OCI-LY7 (cell line): ENCODE measurements around the gene PTTG2. TPM values are rescaled to one million over a fixed set of nuclear protein-coding genes. Genes with fewer than 3 reads are reported as not detected.
A peak's percentile ranks its signal among the peaks of the same experiment; 100 is the strongest.

Source experiments
- Bru-seq: library from RNA; stranded (reverse); fragments of 400-500 nt; gene quantifications from one replicate; lab custom pipeline; 2021; lab: Mats Ljungman, UMichigan
- BruChase-seq, 2 experiments: library from RNA; stranded (reverse); fragments of 400-500 nt; gene quantifications; one replicate each; lab custom pipeline; 2021; lab: Mats Ljungman, UMichigan
- BruUV-seq: library from RNA; stranded (reverse); fragments of 400-500 nt; replicated peaks from 2 replicates; lab custom pipeline; 2021; lab: Mats Ljungman, UMichigan
- CTCF ChIA-PET: fragments of 300-600 bp; sonication (Branson Sonifier 250); formaldehyde crosslinking; loops from one replicate; lab custom pipeline; 2022; ENCODE audit warnings: antibody characterized with exemption; ENCODE audit not compliant: unreplicated experiment; lab: Charles Lee
- POLR2A ChIA-PET: fragments of 300-600 bp; sonication (Branson Sonifier 250); formaldehyde crosslinking; loops from one replicate; lab custom pipeline; 2022; ENCODE audit warnings: antibody characterized with exemption; lab: Charles Lee
- DNase-seq: peaks from one replicate; pipeline ENCODE4 v3.0.0-alpha.2; 2015; ENCODE audit warnings: low spot score
- H2AFZ ChIP-seq: fragments of 200-600 bp; sonication (generic), shearing (Covaris generic); 2 replicates; pipeline ENCODE4 v1.6.1; 2014; ENCODE audit warnings: mild to moderate bottlenecking, antibody characterized with exemption, low read length, moderate library complexity
- H3K27ac ChIP-seq: fragments of 200-600 bp; sonication (generic); 2 replicates; pipeline ENCODE4 v1.5.1; 2014; ENCODE audit warnings: mixed run types, low read depth, mild to moderate bottlenecking, moderate library complexity, low read length, inconsistent platforms; ENCODE audit not compliant: poor library complexity, severe bottlenecking
- H3K36me3 ChIP-seq: fragments of 200-600 bp; sonication (generic); 2 replicates; pipeline ENCODE4 v1.6.1; 2014; ENCODE audit warnings: mild to moderate bottlenecking, antibody characterized with exemption, low read length, moderate library complexity, mixed read lengths; ENCODE audit not compliant: insufficient read depth
- H3K4me1 ChIP-seq: fragments of 200-600 bp; sonication (generic); 2 replicates; pipeline ENCODE4 v1.5.1; 2014; ENCODE audit warnings: mild to moderate bottlenecking, low read length; ENCODE audit not compliant: insufficient read depth, poor library complexity, severe bottlenecking
- H3K4me2 ChIP-seq: fragments of 200-600 bp; sonication (generic); 2 replicates; pipeline ENCODE4 v1.6.1; 2014; ENCODE audit warnings: mild to moderate bottlenecking, low read length
- H3K4me3 ChIP-seq: fragments of 200-600 bp; sonication (generic); 2 replicates; pipeline ENCODE4 v1.5.1; 2014; ENCODE audit warnings: mild to moderate bottlenecking, low read depth, low read length; ENCODE audit not compliant: poor library complexity, severe bottlenecking
- H3K79me2 ChIP-seq: fragments of 200-600 bp; sonication (generic); 2 replicates; pipeline ENCODE4 v1.6.1; 2016; ENCODE audit warnings: low read depth, mild to moderate bottlenecking, low read length, moderate library complexity, mixed read lengths; ENCODE audit not compliant: insufficient read depth
- H3K9me2 ChIP-seq: fragments of 200-600 bp; sonication (generic); 2 replicates; pipeline ENCODE4 v1.6.1; 2016; ENCODE audit warnings: mild to moderate bottlenecking, low read length, mixed read lengths; ENCODE audit not compliant: insufficient read depth
- H3K9me3 ChIP-seq: fragments of 200-600 bp; sonication (generic); 2 replicates; pipeline ENCODE4 v1.6.1; 2014; ENCODE audit warnings: mild to moderate bottlenecking, mixed run types, low read length, mixed read lengths
- H4K20me1 ChIP-seq: fragments of 200-600 bp; sonication (generic); 2 replicates; pipeline ENCODE4 v1.6.1; 2014; ENCODE audit warnings: mild to moderate bottlenecking, antibody characterized with exemption, low read length, moderate library complexity, mixed read lengths; ENCODE audit not compliant: insufficient read depth
- EZH2phosphoT487 ChIP-seq: fragments of 200-600 bp; sonication (generic); IDR thresholded peaks from 2 replicates; pipeline ENCODE4 v1.6.1; 2018; ENCODE audit warnings: low read depth, borderline replicate concordance, mild to moderate bottlenecking, mixed run types, antibody characterized with exemption, low read length, moderate library complexity, mixed read lengths
- intact Hi-C: fragments of 100-400 bp; cut with micrococcal nuclease; formaldehyde crosslinking; loops from one replicate; pipeline ENCODE4 v1.10.0; 2022; ENCODE audit not compliant: unreplicated experiment
- long read RNA-seq: library from polyadenylated mRNA; stranded (forward); transcript quantifications from one replicate; pipeline ENCODE4 v2.0.0, GENCODE V29; 2022
- total RNA-seq, 2 experiments: library from RNA; depleted of rRNA in 1 of 2; stranded (reverse); fragments of >200 nt in 1 of 2; shearing (Covaris generic) in 1 of 2; gene quantifications; 2 replicates each; pipeline ENCODE4 v1.2.3, GENCODE V29; 2014 to 2022
- TF ChIP-seq, protein P1 (sequence below): fragments of 200-600 bp; sonication (generic); conservative IDR thresholded peaks from 2 replicates; pipeline ENCODE4 v1.5.1; 2014; ENCODE audit warnings: mild to moderate bottlenecking, antibody characterized with exemption, low read length, moderate library complexity, mixed read lengths

Gene PTTG2
- total RNA-seq (2014; rRNA removed; shearing (Covaris generic)) (1.0 and 1.6 TPM in 2 replicates), total RNA-seq (2022) (1.7 and 2.0 TPM in 2 replicates), Bru-seq, nascent RNA (percentile 78 among the genes with signal in this experiment), BruChase-seq, experiment 1, labeled RNA remaining after a 6-hour chase (percentile 60 among the genes with signal in this experiment), BruChase-seq, experiment 2, labeled RNA remaining after a 2-hour chase (percentile 64 among the genes with signal in this experiment)
- long read RNA-seq, result 0 reads

GRCh38 chr4:37960098-37960497 is at the start of gene PTTG2:
TSS of gene PTTG2 (plus strand) at chr4:37960398. CDS start at chr4:37960435, 37 bp downstream.
- TF ChIP-seq EZH2phosphoT487, result no peak
- TF ChIP-seq, protein P1, sequence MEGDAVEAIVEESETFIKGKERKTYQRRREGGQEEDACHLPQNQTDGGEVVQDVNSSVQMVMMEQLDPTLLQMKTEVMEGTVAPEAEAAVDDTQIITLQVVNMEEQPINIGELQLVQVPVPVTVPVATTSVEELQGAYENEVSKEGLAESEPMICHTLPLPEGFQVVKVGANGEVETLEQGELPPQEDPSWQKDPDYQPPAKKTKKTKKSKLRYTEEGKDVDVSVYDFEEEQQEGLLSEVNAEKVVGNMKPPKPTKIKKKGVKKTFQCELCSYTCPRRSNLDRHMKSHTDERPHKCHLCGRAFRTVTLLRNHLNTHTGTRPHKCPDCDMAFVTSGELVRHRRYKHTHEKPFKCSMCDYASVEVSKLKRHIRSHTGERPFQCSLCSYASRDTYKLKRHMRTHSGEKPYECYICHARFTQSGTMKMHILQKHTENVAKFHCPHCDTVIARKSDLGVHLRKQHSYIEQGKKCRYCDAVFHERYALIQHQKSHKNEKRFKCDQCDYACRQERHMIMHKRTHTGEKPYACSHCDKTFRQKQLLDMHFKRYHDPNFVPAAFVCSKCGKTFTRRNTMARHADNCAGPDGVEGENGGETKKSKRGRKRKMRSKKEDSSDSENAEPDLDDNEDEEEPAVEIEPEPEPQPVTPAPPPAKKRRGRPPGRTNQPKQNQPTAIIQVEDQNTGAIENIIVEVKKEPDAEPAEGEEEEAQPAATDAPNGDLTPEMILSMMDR, result no peak
- DNase-seq, result no peak
- Histone ChIP-seq H4K20me1 (no peaks in the 10 kb centered on the region), H3K9me3 (0 out of 2 replicates have a peak, but pooled peaks cover 4% of the 10 kb centered on the region), H3K9me2 (no peaks in the 10 kb centered on the region), H3K4me3 (no peak within 1 kb of the TSS), H2AFZ (no peak within 1 kb of the TSS), H3K27ac (no peak within 1 kb of the TSS), H3K4me1 (peaks cover 15% of the 10 kb centered on the region), H3K4me2 (no peak within 1 kb of the TSS), H3K79me2 (no peaks in the 10 kb centered on the region), H3K36me3 (no peaks in the 10 kb centered on the region; the same call in 1 of the 2 replicates)
- ChIA-PET POLR2A (interaction anchor here (1.2 kb wide), 1 partner anchor 25 kb away, joined by 3 read pairs; no protein-coding TSS in a partner anchor), CTCF (no interaction called here)
- no TSS peak for BruUV-seq
- intact Hi-C loops, result no loop called here

DNA sequence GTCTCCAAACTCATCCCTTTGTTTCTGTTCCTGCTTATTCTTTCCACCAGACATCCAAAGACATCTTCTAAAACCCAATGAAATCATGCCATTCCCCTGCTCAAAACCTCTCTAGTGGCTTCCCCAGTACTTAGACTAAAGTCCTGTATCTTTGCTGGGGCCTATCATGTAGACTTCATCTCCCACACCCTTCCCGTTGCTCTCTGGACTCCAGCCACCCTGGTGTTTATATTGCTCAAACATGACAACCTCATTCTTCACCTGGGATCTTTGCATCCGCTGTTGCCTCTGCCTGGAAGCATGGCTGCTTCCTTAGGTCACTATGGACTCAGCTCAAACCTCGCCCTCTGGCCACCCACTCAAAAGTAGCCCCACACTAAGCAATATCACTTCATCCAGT is 45.7 kb upstream of the PTTG2 start:
- ChIA-PET CTCF (no interaction called here), POLR2A (interaction anchor here (1.5 kb wide), 1 partner anchor 13 kb away, joined by 5 read pairs; no protein-coding TSS in a partner anchor)
- Histone ChIP-seq H3K4me1 (no peaks in the 10 kb centered on the region), H3K4me3 (no peak overlapping the region), H3K9me3 (no peaks in the 10 kb centered on the region), H3K36me3 (peaks cover 7% of the 10 kb centered on the region; the same call in 1 of the 2 replicates), H3K27ac (no peak overlapping the region), H2AFZ (no peak overlapping the region), H3K4me2 (no peak overlapping the region), H3K79me2 (peaks cover 16% of the 10 kb centered on the region; the same call in 1 of the 2 replicates), H4K20me1 (no peaks in the 10 kb centered on the region), H3K9me2 (no peaks in the 10 kb centered on the region)
- intact Hi-C loops, result no loop called here
- TF ChIP-seq, protein P1, result no peak
- no peak for TF ChIP-seq EZH2phosphoT487
- BruUV-seq, result no TSS peak
- no peak for DNase-seq

DNA sequence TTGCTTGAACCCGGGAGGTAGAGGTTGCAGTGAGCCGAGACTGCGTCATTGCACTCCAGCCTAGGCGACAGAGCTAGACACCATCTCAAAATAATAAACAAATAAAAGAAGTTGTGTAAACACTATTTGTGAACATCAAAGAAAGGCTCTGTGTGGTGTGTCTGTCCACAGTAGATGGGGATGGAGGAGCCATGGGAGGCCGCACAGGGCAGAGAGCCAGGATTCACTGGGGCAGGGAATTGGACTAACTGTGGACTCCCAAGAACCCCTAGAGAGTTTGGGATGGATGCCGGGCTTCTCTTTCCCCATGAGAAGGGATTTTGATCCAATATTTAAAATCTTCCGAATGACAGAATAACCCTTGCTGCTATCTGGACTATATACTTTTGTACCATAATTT is 42.8 kb upstream of the PTTG2 start:
- DNase-seq, result no peak
- no peak overlapping the region for H2AFZ ChIP-seq
- no peaks in the 10 kb centered on the region for H3K9me2 ChIP-seq
- no peak overlapping the region for H3K4me3 ChIP-seq
- ChIA-PET CTCF (no interaction called here), POLR2A (interaction anchor here (0.6 to 1.1 kb wide), 5 partner anchors 10 to 1075 kb away, joined by 3 to 4 read pairs (median 3); no protein-coding TSS in a partner anchor)
- H3K4me2 ChIP-seq, result no peak overlapping the region
- no peak overlapping the region for H3K27ac ChIP-seq
- no peak for TF ChIP-seq EZH2phosphoT487
- TF ChIP-seq, protein P1, result no peak
- peaks cover 7% of the 10 kb centered on the region; the same call in 1 of the 2 replicates for H3K36me3 ChIP-seq
- no peaks in the 10 kb centered on the region for H4K20me1 ChIP-seq
- no TSS peak for BruUV-seq
- H3K9me3 ChIP-seq, result no peaks in the 10 kb centered on the region
- intact Hi-C loops, result no loop called here
- no peaks in the 10 kb centered on the region for H3K4me1 ChIP-seq
- H3K79me2 ChIP-seq, result no peaks in the 10 kb centered on the region
